HepG2 (cell line): ENCODE results near the gene APLP1. TPM values are rescaled to one million over a fixed set of nuclear protein-coding genes. Genes with fewer than 3 reads are reported as not detected.
A peak's percentile ranks its signal among the peaks of the same experiment; 100 is the strongest.

Experiments
- MED13 ChIP-seq: sonication (generic); formaldehyde crosslinking; IDR thresholded peaks from 2 replicates; pipeline ENCODE4 v1.5.0; 2020; ENCODE audit warnings: missing genetic modification reagents
- NRL ChIP-seq: sonication (generic); formaldehyde crosslinking; IDR thresholded peaks from 2 replicates; pipeline ENCODE4 v1.5.0; 2020; ENCODE audit warnings: missing genetic modification reagents, mild to moderate bottlenecking, moderate library complexity, borderline replicate concordance
- PRPF4 ChIP-seq: fragments of 200-400 bp; formaldehyde crosslinking; IDR thresholded peaks from 2 replicates; pipeline ENCODE4 v1.6.1; 2016; ENCODE audit warnings: low read length, low read depth; ENCODE audit not compliant: poor library complexity, severe bottlenecking
- RORA ChIP-seq: sonication (generic); formaldehyde crosslinking; IDR thresholded peaks from 2 replicates; pipeline ENCODE4 v1.5.0; 2020; ENCODE audit warnings: mild to moderate bottlenecking, missing genetic modification reagents, moderate library complexity
- SCMH1 ChIP-seq: sonication (generic); formaldehyde crosslinking; IDR thresholded peaks from 2 replicates; pipeline ENCODE4 v1.9.0; 2021; ENCODE audit warnings: missing genetic modification reagents, mild to moderate bottlenecking, borderline replicate concordance
- SRSF4 ChIP-seq: fragments of 200-400 bp; formaldehyde crosslinking; IDR thresholded peaks from one replicate; pipeline ENCODE4 v1.6.1; 2018; ENCODE audit warnings: mild to moderate bottlenecking, low read depth, low read length, moderate library complexity; ENCODE audit not compliant: poor library complexity, severe bottlenecking
- U2AF1 ChIP-seq: fragments of 200-400 bp; formaldehyde crosslinking; optimal IDR thresholded peaks from 2 replicates; pipeline ENCODE3; 2017; ENCODE audit warnings: mild to moderate bottlenecking, low read depth, low read length
- YEATS4 ChIP-seq: sonication (generic); formaldehyde crosslinking; IDR thresholded peaks from 2 replicates; pipeline ENCODE4 v1.4.0; 2020; ENCODE audit warnings: missing genetic modification reagents, borderline replicate concordance
- polyA plus RNA-seq, 8 experiments: library from polyadenylated mRNA; depleted of rRNA in 3 of 8; stranded (reverse) in 7 of 8; unstranded in 1 of 8; fragments of >200 nt; fragmentation: Illumina TruSeq in 4 of 8; extraction: Trizol in 4 of 8; gene quantifications; 2 replicates each; pipeline versions ENCODE4 v1.2.1 to v1.2.3, GENCODE V29; 2011 to 2016; ENCODE audit warnings: low read depth in 4 of 8, missing spikeins in 1 of 8, mixed read lengths in 1 of 8; ENCODE audit not compliant: insufficient read depth in 1 of 8
- total RNA-seq, 5 experiments: library from RNA; depleted of rRNA; stranded (reverse); fragments of >200 nt; fragmentation: Illumina TruSeq; extraction: Trizol; gene quantifications; 2 replicates each; pipeline ENCODE4 v1.2.3, GENCODE V29; 2016; ENCODE audit warnings: low read depth in 1 of 5
- TF ChIP-seq, protein P1 (sequence below), 2 experiments: sonication (generic) in 1 of 2; formaldehyde crosslinking in 1 of 2; IDR thresholded peaks; 2 replicates each; pipeline versions ENCODE4 v1.4.0 to v1.6.1; 2016 to 2020; ENCODE audit warnings: borderline replicate concordance in 1 of 2, low read depth in 1 of 2, mild to moderate bottlenecking in 1 of 2, missing genetic modification reagents in 1 of 2
- TF ChIP-seq, protein P2 (sequence below): sonication (generic); formaldehyde crosslinking; IDR thresholded peaks from 2 replicates; pipeline ENCODE4 v1.4.0; 2020; ENCODE audit warnings: missing genetic modification reagents
- TF ChIP-seq, protein P3 (sequence below): IDR thresholded peaks from 2 replicates; pipeline ENCODE4 v1.6.1; 2018; ENCODE audit warnings: missing genetic modification reagents
- TF ChIP-seq, protein P4 (sequence below): sonication (generic); formaldehyde crosslinking; IDR thresholded peaks from 2 replicates; pipeline ENCODE4 v1.5.0; 2020; ENCODE audit warnings: missing genetic modification reagents
- TF ChIP-seq, protein P5 (sequence below): sonication (generic); formaldehyde crosslinking; IDR thresholded peaks from 2 replicates; pipeline ENCODE4 v1.8.0; 2022; ENCODE audit warnings: missing genetic modification reagents, mild to moderate bottlenecking, inconsistent platforms, borderline replicate concordance

Gene APLP1
- total and polyA plus RNA-seq, 2 of the 13 experiments (the other 11 are each of a cell fraction or from before 2014, with no cell fraction given), result 2.0 to 2.9 TPM

DNA sequence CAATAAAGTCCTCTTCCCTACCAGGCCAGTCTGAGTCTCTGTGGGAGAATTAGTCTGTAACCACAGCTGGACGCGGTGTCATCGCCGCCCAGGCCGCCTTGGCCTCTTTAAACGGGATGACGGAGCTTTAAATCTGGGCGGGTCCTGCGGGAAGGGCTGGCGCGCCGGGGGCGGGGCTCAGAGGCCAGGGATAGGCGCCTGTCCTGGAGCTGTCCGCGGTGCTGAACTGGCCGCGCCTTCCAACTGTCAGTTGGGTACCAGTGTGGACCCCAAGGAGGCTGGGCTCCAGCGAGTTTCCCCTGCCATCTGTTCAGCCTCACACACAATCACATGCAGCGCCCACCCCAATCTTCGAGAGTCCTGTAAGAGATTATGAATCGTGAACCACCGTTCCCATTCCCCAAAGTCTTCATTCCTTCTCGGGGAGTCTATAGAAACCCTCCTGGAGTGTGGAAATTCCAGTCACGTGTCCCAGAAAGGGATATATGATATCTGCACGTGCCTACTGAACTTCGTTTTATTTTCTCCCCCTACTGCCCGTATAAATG is 11.5 kb downstream of the APLP1 start (continued):
- TF ChIP-seq, protein P1, sequence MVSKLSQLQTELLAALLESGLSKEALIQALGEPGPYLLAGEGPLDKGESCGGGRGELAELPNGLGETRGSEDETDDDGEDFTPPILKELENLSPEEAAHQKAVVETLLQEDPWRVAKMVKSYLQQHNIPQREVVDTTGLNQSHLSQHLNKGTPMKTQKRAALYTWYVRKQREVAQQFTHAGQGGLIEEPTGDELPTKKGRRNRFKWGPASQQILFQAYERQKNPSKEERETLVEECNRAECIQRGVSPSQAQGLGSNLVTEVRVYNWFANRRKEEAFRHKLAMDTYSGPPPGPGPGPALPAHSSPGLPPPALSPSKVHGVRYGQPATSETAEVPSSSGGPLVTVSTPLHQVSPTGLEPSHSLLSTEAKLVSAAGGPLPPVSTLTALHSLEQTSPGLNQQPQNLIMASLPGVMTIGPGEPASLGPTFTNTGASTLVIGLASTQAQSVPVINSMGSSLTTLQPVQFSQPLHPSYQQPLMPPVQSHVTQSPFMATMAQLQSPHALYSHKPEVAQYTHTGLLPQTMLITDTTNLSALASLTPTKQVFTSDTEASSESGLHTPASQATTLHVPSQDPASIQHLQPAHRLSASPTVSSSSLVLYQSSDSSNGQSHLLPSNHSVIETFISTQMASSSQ (IDR thresholded peaks at IDR 0.05; ENCODE audit: low read depth), result no peak
- TF ChIP-seq, protein P1 (CRISPR knock-in tag; IDR thresholded peaks at IDR 0.05; ENCODE audit: borderline replicate concordance), result no peak
- no peak for TF ChIP-seq SRSF4
- TF ChIP-seq, protein P2, sequence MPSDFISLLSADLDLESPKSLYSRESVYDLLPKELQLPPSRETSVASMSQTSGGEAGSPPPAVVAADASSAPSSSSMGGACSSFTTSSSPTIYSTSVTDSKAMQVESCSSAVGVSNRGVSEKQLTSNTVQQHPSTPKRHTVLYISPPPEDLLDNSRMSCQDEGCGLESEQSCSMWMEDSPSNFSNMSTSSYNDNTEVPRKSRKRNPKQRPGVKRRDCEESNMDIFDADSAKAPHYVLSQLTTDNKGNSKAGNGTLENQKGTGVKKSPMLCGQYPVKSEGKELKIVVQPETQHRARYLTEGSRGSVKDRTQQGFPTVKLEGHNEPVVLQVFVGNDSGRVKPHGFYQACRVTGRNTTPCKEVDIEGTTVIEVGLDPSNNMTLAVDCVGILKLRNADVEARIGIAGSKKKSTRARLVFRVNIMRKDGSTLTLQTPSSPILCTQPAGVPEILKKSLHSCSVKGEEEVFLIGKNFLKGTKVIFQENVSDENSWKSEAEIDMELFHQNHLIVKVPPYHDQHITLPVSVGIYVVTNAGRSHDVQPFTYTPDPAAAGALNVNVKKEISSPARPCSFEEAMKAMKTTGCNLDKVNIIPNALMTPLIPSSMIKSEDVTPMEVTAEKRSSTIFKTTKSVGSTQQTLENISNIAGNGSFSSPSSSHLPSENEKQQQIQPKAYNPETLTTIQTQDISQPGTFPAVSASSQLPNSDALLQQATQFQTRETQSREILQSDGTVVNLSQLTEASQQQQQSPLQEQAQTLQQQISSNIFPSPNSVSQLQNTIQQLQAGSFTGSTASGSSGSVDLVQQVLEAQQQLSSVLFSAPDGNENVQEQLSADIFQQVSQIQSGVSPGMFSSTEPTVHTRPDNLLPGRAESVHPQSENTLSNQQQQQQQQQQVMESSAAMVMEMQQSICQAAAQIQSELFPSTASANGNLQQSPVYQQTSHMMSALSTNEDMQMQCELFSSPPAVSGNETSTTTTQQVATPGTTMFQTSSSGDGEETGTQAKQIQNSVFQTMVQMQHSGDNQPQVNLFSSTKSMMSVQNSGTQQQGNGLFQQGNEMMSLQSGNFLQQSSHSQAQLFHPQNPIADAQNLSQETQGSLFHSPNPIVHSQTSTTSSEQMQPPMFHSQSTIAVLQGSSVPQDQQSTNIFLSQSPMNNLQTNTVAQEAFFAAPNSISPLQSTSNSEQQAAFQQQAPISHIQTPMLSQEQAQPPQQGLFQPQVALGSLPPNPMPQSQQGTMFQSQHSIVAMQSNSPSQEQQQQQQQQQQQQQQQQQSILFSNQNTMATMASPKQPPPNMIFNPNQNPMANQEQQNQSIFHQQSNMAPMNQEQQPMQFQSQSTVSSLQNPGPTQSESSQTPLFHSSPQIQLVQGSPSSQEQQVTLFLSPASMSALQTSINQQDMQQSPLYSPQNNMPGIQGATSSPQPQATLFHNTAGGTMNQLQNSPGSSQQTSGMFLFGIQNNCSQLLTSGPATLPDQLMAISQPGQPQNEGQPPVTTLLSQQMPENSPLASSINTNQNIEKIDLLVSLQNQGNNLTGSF (CRISPR knock-in tag), result peak; percentile 97
- no peak for TF ChIP-seq PRPF4
- TF ChIP-seq, protein P3, sequence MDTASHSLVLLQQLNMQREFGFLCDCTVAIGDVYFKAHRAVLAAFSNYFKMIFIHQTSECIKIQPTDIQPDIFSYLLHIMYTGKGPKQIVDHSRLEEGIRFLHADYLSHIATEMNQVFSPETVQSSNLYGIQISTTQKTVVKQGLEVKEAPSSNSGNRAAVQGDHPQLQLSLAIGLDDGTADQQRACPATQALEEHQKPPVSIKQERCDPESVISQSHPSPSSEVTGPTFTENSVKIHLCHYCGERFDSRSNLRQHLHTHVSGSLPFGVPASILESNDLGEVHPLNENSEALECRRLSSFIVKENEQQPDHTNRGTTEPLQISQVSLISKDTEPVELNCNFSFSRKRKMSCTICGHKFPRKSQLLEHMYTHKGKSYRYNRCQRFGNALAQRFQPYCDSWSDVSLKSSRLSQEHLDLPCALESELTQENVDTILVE (CRISPR knock-in tag), result peak; percentile 94
- TF ChIP-seq NRL, result peak; percentile 81
- no peak for TF ChIP-seq U2AF1
- no peak for TF ChIP-seq SCMH1
- TF ChIP-seq, protein P4, sequence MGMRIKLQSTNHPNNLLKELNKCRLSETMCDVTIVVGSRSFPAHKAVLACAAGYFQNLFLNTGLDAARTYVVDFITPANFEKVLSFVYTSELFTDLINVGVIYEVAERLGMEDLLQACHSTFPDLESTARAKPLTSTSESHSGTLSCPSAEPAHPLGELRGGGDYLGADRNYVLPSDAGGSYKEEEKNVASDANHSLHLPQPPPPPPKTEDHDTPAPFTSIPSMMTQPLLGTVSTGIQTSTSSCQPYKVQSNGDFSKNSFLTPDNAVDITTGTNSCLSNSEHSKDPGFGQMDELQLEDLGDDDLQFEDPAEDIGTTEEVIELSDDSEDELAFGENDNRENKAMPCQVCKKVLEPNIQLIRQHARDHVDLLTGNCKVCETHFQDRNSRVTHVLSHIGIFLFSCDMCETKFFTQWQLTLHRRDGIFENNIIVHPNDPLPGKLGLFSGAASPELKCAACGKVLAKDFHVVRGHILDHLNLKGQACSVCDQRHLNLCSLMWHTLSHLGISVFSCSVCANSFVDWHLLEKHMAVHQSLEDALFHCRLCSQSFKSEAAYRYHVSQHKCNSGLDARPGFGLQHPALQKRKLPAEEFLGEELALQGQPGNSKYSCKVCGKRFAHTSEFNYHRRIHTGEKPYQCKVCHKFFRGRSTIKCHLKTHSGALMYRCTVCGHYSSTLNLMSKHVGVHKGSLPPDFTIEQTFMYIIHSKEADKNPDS (CRISPR knock-in tag), result no peak
- TF ChIP-seq RORA (CRISPR knock-in tag), result no peak
- TF ChIP-seq MED13 (CRISPR knock-in tag), result peak; percentile 66; the same call in 1 of the 2 replicates
- TF ChIP-seq, protein P5, sequence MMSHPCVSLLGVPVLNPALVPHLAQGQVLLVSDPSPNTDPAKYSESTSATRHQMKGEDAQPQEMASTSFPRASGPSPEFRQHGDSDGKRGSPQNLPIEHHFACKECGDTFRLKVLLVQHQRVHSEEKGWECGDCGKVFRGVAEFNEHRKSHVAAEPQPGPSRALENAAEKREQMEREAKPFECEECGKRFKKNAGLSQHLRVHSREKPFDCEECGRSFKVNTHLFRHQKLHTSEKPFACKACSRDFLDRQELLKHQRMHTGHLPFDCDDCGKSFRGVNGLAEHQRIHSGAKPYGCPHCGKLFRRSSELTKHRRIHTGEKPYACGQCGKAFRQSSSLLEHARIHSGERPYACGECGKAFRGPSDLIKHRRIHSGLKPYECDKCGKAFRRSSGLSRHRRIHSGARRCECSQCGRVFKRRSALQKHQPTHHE (CRISPR knock-in tag), result peak; percentile 78; the same call in 1 of the 2 replicates
- 0 out of 2 replicates have a peak, but pooled peaks have one; percentile 31 for TF ChIP-seq YEATS4 (CRISPR knock-in tag)
